HL-60 (cell line): Measurements from ENCODE around the gene SCAMP3.

Experiments used
- CTCF ChIP-seq: IDR thresholded peaks from one replicate; pipeline ENCODE4 v1.5.1; 2011; ENCODE audit warnings: low read length, control low read depth, inconsistent platforms; ENCODE audit not compliant: insufficient read depth
- REST ChIP-seq: IDR thresholded peaks from 2 replicates; pipeline ENCODE4 v1.6.1; 2012; ENCODE audit warnings: low read depth; ENCODE audit not compliant: insufficient replicate concordance

- TF ChIP-seq REST (no peak), CTCF (no peak)
Observed at GRCh38 chr1:155226910-155227260, 35.3 kb downstream of the SCAMP3 start.
